Measurements from ENCODE around the gene GANAB. TPM values are rescaled to one million over a fixed set of nuclear protein-coding genes. Genes with fewer than 3 reads are reported as not detected.
"Not testable (repeated sequence)": the region's sequence is repeated elsewhere in the genome, so short reads cannot be mapped to it uniquely, and the experiment has no call there.

The GANAB gene
- total RNA-seq, 1 donor from 2014 or later: 323 TPM

DNA sequence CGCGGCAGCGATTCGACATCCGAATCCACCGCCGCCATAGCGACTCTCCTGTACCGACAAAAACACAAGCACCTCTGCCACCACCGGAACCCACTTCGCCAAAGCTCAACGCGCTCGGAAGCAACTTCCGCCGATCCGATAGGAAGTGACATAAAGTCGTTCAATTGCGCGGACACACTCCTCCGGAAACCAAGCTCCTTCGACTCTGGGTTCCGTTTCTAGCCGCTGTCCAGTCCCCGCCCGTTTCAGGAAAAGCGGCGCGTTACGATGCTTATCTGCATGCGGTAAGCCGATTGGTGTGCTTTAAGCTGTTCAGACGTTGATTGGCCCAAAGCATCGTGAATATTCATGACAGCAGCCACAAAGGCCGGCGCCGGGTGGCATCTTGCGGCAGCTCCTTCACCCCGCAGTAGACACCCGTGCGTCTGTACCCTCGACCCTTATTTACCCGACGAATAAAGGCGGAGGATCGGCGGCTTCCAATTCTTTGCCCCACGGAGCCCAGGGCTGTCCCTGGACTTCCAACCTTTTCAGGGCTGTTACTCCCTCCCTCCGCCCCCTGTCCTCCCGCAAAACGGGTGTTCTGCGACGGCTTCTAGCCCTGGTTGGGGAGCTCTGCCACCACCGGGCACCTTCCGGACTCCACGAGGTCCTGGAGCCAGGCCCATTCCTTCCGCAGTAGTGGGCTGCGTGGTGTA, 54.8 kb downstream of the GANAB start, which contains the start of gene TUT1:
Gene TUT1, minus strand, starts transcription at position 76 of the 698 bp plus-strand sequence. Its CDS starts 38 bp downstream, at position 38.
- Histone ChIP-seq H3K4me2 (ENCODE audit: low read length) (peak within 1 kb of the TSS; percentile 93), H2AFZ (ENCODE audit: low read depth, low read length) (peak within 1 kb of the TSS; percentile 81), H3K36me3 (ENCODE audit: insufficient read depth, low read length) (peaks cover 35% of the 10 kb centered on the region), H3K27me3 (ENCODE audit: insufficient read depth, low read length) (no peaks in the 10 kb centered on the region), H4K20me1 (ENCODE audit: insufficient read depth, low read length) (peaks cover 36% of the 10 kb centered on the region), H3K4me3 (ENCODE audit: insufficient read depth, low read depth, low read length) (peak within 1 kb of the TSS; percentile 96), H3K4me1 (ENCODE audit: insufficient read depth, low read length) (peaks cover 10% of the 10 kb centered on the region), H3K27ac (ENCODE audit: low read depth, low read length) (peak within 1 kb of the TSS; percentile 80), H3K79me2 (ENCODE audit: insufficient read depth, low read length) (peaks cover 39% of the 10 kb centered on the region), H3K9ac (ENCODE audit: low read length) (peak within 1 kb of the TSS; percentile 95), H3K9me3 (ENCODE audit: insufficient read depth, low read depth, low read length) (no peaks in the 10 kb centered on the region)
- FAIRE-seq: peak; percentile 64
- peak within 1 kb of the TSS; percentile 93 for H3K4me3 Mint-ChIP-seq (ENCODE audit: unreplicated experiment)
- H3K27ac Mint-ChIP-seq (ENCODE audit: unreplicated experiment): peak within 1 kb of the TSS; percentile 96
- H3K27me3 Mint-ChIP-seq (ENCODE audit: low read depth, unreplicated experiment): no peaks in the 10 kb centered on the region
- peak; percentile 99 for DNase-seq (ENCODE audit: low read depth)
- peaks cover 7% of the 10 kb centered on the region for H3K4me1 Mint-ChIP-seq (ENCODE audit: low read depth, unreplicated experiment)
- H3K36me3 Mint-ChIP-seq (ENCODE audit: low read depth, unreplicated experiment): peaks cover 31% of the 10 kb centered on the region
- no peaks in the 10 kb centered on the region for H3K9me3 Mint-ChIP-seq (ENCODE audit: unreplicated experiment)
- TF ChIP-seq, protein P1, sequence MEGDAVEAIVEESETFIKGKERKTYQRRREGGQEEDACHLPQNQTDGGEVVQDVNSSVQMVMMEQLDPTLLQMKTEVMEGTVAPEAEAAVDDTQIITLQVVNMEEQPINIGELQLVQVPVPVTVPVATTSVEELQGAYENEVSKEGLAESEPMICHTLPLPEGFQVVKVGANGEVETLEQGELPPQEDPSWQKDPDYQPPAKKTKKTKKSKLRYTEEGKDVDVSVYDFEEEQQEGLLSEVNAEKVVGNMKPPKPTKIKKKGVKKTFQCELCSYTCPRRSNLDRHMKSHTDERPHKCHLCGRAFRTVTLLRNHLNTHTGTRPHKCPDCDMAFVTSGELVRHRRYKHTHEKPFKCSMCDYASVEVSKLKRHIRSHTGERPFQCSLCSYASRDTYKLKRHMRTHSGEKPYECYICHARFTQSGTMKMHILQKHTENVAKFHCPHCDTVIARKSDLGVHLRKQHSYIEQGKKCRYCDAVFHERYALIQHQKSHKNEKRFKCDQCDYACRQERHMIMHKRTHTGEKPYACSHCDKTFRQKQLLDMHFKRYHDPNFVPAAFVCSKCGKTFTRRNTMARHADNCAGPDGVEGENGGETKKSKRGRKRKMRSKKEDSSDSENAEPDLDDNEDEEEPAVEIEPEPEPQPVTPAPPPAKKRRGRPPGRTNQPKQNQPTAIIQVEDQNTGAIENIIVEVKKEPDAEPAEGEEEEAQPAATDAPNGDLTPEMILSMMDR (IDR thresholded peaks at IDR 0.05; ENCODE audit: insufficient read depth, low read depth, low read length): no peak

DNA sequence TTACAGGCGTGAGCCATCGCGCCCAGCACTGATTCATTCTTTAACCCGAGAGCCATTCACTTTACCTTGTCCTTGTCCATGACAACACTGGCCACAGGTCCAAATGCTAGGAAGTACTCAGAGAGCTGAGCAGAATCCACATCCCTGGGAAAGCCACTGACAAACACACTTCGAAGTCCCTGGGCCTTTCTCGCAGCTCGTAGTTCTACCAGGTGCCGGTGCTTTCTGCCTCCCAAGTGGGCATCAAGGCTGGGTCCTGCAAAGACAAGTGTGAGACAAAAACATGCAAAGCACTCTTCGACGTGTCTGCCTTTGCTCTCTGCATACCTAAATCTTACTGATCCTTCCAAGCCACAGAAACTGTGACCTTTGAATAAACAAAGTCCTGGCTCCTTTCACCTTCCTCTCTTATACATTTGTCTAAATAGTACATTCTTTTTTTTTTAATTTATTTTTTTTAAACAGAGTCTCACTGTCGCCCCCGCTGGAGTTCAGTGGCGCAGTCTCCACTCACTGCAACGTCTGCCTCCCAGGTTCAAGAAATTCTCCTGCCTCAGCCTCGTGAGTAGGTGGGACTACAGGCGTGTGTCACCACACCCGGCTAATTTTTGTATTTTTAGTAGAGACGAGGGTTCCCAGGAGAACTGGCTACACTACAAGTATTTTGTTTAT, 57.3 kb downstream of the GANAB start:
- Histone ChIP-seq H3K4me1 (ENCODE audit: insufficient read depth, low read length) (peaks cover 10% of the 10 kb centered on the region), H3K4me3 (ENCODE audit: insufficient read depth, low read depth, low read length) (no peak overlapping the region), H4K20me1 (ENCODE audit: insufficient read depth, low read length) (peaks cover 13% of the 10 kb centered on the region), H3K9me3 (ENCODE audit: insufficient read depth, low read depth, low read length) (no peaks in the 10 kb centered on the region), H3K9ac (ENCODE audit: low read length) (no peak overlapping the region), H3K79me2 (ENCODE audit: insufficient read depth, low read length) (peaks cover 31% of the 10 kb centered on the region), H3K27me3 (ENCODE audit: insufficient read depth, low read length) (no peaks in the 10 kb centered on the region), H3K36me3 (ENCODE audit: insufficient read depth, low read length) (peaks cover 25% of the 10 kb centered on the region), H3K27ac (ENCODE audit: low read depth, low read length) (no peak overlapping the region), H3K4me2 (ENCODE audit: low read length) (no peak overlapping the region), H2AFZ (ENCODE audit: low read depth, low read length) (no peak overlapping the region)
- H3K27ac Mint-ChIP-seq (ENCODE audit: unreplicated experiment): peak overlapping the region; percentile 69
- H3K4me3 Mint-ChIP-seq (ENCODE audit: unreplicated experiment): peak overlapping the region; percentile 93
- TF ChIP-seq, protein P1 (IDR thresholded peaks at IDR 0.05; ENCODE audit: insufficient read depth, low read depth, low read length): peak; percentile 17
- no peak for TF ChIP-seq EZH2 (IDR thresholded peaks at IDR 0.05; ENCODE audit: insufficient read depth, low read length)
- DNase-seq (ENCODE audit: low read depth) (no peak), FAIRE-seq (no peak)
- H3K27me3 Mint-ChIP-seq (ENCODE audit: low read depth, unreplicated experiment): no peaks in the 10 kb centered on the region
- peaks cover 7% of the 10 kb centered on the region for H3K4me1 Mint-ChIP-seq (ENCODE audit: low read depth, unreplicated experiment)
- no peaks in the 10 kb centered on the region for H3K9me3 Mint-ChIP-seq (ENCODE audit: unreplicated experiment)
- peaks cover 12% of the 10 kb centered on the region for H3K36me3 Mint-ChIP-seq (ENCODE audit: low read depth, unreplicated experiment)

DNA sequence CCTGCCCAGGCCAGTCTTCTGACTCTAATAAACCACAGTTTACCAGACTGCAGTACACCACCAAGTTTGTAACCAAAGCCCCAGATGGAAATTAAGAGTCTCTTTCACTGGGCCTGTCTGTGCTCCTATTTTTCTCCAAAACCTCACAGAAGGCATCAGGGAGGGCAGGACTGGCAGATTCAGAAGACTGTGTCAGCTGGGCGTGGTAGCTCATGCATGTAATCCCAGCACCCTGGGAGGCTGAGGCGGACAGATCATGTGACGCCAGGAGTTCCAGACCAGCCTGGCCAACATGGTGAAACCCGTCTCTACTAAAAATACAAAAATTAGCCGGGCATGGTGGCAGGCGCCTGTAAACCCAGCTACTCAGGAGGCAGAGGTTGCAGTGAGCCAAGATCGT, 61.1 kb downstream of the GANAB start:
- H4K20me1 ChIP-seq (ENCODE audit: insufficient read depth, low read length); H3K27ac Mint-ChIP-seq (ENCODE audit: unreplicated experiment); H3K9ac ChIP-seq (ENCODE audit: low read length); H3K27me3 ChIP-seq (ENCODE audit: insufficient read depth, low read length); H3K4me1 Mint-ChIP-seq (ENCODE audit: low read depth, unreplicated experiment); FAIRE-seq; H2AFZ ChIP-seq (ENCODE audit: low read depth, low read length); H3K4me3 Mint-ChIP-seq (ENCODE audit: unreplicated experiment); H3K4me1 ChIP-seq (ENCODE audit: insufficient read depth, low read length); H3K9me3 ChIP-seq (ENCODE audit: insufficient read depth, low read depth, low read length); H3K27ac ChIP-seq (ENCODE audit: low read depth, low read length); H3K4me2 ChIP-seq (ENCODE audit: low read length); DNase-seq (ENCODE audit: low read depth); H3K27me3 Mint-ChIP-seq (ENCODE audit: low read depth, unreplicated experiment); H3K9me3 Mint-ChIP-seq (ENCODE audit: unreplicated experiment); H3K4me3 ChIP-seq (ENCODE audit: insufficient read depth, low read depth, low read length): not testable (repeated sequence)
- peaks cover 22% of the 10 kb centered on the region for H3K79me2 ChIP-seq (ENCODE audit: insufficient read depth, low read length)
- peaks cover 24% of the 10 kb centered on the region for H3K36me3 ChIP-seq (ENCODE audit: insufficient read depth, low read length)
- H3K36me3 Mint-ChIP-seq (ENCODE audit: low read depth, unreplicated experiment): peaks cover 11% of the 10 kb centered on the region

DNA sequence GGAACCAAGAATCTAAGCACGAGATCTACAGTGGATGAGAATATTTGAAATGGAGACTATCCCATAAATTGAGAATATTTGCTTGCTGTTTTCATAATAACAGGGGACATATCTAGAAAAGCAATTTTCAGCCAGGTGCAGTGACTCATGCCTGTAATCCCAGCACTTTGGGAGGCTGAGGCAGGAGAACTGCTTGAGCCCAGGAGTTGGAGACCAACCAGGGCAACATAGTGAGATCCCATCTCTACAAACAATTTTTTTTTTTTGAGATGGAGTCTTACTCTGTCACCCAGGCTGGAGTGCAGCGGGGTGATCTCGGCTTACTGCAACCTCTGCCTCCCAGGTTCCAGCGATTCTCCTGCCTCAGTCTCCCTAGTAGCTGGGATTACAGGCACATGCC, 64.7 kb downstream of the GANAB start:
- not testable (repeated sequence) for H3K9me3 Mint-ChIP-seq (ENCODE audit: unreplicated experiment); H3K9ac ChIP-seq (ENCODE audit: low read length); H3K9me3 ChIP-seq (ENCODE audit: insufficient read depth, low read depth, low read length); FAIRE-seq; H3K4me3 ChIP-seq (ENCODE audit: insufficient read depth, low read depth, low read length); H3K27ac Mint-ChIP-seq (ENCODE audit: unreplicated experiment); H2AFZ ChIP-seq (ENCODE audit: low read depth, low read length); H3K4me3 Mint-ChIP-seq (ENCODE audit: unreplicated experiment); H3K4me2 ChIP-seq (ENCODE audit: low read length); H3K27me3 ChIP-seq (ENCODE audit: insufficient read depth, low read length); H3K4me1 ChIP-seq (ENCODE audit: insufficient read depth, low read length); H3K27ac ChIP-seq (ENCODE audit: low read depth, low read length); H3K27me3 Mint-ChIP-seq (ENCODE audit: low read depth, unreplicated experiment); DNase-seq (ENCODE audit: low read depth); H3K4me1 Mint-ChIP-seq (ENCODE audit: low read depth, unreplicated experiment); H4K20me1 ChIP-seq (ENCODE audit: insufficient read depth, low read length); H3K36me3 Mint-ChIP-seq (ENCODE audit: low read depth, unreplicated experiment)
- Histone ChIP-seq H3K36me3 (ENCODE audit: insufficient read depth, low read length) (peaks cover 18% of the 10 kb centered on the region), H3K79me2 (ENCODE audit: insufficient read depth, low read length) (peaks cover 14% of the 10 kb centered on the region)
